Ishikawa (cell line): ENCODE results near the gene YWHAQ.

Experiments used
- CEBPB ChIP-seq: IDR thresholded peaks from 2 replicates; pipeline ENCODE4 v1.6.1; 2012
- CREB1 ChIP-seq: IDR thresholded peaks from 2 replicates; pipeline ENCODE4 v1.6.1; 2012; ENCODE audit warnings: low read depth
- EGR1 ChIP-seq: IDR thresholded peaks from 2 replicates; pipeline ENCODE4 v1.6.1; 2012
- EP300 ChIP-seq: IDR thresholded peaks from 2 replicates; pipeline ENCODE4 v1.6.1; 2012; ENCODE audit warnings: borderline replicate concordance
- RAD21 ChIP-seq: IDR thresholded peaks from 2 replicates; pipeline ENCODE4 v1.6.1; 2012; ENCODE audit warnings: low read depth
- TAF1 ChIP-seq: IDR thresholded peaks from 2 replicates; pipeline ENCODE4 v1.6.1; 2012; ENCODE audit warnings: low read depth, mild to moderate bottlenecking
- YY1 ChIP-seq: IDR thresholded peaks from 2 replicates; pipeline ENCODE4 v1.6.1; 2012; ENCODE audit warnings: low read depth
- ZBTB7A ChIP-seq: IDR thresholded peaks from 2 replicates; pipeline ENCODE4 v1.6.1; 2012; ENCODE audit warnings: low read depth
- TF ChIP-seq, protein P1 (sequence below): IDR thresholded peaks from 2 replicates; pipeline ENCODE4 v1.6.1; 2012
- TF ChIP-seq, protein P2 (sequence below): IDR thresholded peaks from 2 replicates; pipeline ENCODE4 v1.6.1; 2012; ENCODE audit warnings: low read depth, mild to moderate bottlenecking

DNA sequence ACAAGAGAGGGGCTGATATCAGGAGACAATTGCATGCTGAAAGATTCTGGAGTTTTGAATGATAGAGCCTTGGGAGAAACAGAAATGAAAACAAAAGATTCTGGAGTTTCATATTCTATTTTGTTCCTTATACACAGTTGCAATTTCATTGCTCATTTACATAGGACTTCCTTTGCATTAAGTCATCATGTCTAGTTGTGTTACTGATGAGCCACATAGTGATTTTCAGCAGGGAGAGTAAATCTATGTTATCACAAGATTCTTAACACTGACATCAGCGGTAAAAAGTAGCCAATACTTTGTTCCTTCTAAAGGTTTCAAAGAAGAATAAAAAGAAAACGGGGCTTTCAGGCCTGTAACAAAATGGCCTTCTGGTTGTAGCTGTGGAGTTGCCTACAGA is 82.3 kb downstream of the YWHAQ start:
- TF ChIP-seq EP300 (no peak), YY1 (no peak), CEBPB (no peak), TAF1 (no peak), RAD21 (no peak), CREB1 (no peak), EGR1 (no peak), ZBTB7A (no peak)
- TF ChIP-seq, protein P1, sequence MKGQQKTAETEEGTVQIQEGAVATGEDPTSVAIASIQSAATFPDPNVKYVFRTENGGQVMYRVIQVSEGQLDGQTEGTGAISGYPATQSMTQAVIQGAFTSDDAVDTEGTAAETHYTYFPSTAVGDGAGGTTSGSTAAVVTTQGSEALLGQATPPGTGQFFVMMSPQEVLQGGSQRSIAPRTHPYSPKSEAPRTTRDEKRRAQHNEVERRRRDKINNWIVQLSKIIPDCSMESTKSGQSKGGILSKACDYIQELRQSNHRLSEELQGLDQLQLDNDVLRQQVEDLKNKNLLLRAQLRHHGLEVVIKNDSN = no peak
- TF ChIP-seq, protein P2, sequence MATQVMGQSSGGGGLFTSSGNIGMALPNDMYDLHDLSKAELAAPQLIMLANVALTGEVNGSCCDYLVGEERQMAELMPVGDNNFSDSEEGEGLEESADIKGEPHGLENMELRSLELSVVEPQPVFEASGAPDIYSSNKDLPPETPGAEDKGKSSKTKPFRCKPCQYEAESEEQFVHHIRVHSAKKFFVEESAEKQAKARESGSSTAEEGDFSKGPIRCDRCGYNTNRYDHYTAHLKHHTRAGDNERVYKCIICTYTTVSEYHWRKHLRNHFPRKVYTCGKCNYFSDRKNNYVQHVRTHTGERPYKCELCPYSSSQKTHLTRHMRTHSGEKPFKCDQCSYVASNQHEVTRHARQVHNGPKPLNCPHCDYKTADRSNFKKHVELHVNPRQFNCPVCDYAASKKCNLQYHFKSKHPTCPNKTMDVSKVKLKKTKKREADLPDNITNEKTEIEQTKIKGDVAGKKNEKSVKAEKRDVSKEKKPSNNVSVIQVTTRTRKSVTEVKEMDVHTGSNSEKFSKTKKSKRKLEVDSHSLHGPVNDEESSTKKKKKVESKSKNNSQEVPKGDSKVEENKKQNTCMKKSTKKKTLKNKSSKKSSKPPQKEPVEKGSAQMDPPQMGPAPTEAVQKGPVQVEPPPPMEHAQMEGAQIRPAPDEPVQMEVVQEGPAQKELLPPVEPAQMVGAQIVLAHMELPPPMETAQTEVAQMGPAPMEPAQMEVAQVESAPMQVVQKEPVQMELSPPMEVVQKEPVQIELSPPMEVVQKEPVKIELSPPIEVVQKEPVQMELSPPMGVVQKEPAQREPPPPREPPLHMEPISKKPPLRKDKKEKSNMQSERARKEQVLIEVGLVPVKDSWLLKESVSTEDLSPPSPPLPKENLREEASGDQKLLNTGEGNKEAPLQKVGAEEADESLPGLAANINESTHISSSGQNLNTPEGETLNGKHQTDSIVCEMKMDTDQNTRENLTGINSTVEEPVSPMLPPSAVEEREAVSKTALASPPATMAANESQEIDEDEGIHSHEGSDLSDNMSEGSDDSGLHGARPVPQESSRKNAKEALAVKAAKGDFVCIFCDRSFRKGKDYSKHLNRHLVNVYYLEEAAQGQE = no peak
